GM12891 (cell line): ENCODE results near the gene WFIKKN2.
A peak's percentile ranks its signal among the peaks of the same experiment; 100 is the strongest.

Source experiments
- DNase-seq: peaks from one replicate; pipeline ENCODE4 v3.0.0; 2011; ENCODE audit warnings: low spot score; ENCODE audit not compliant: insufficient read length
- FAIRE-seq: peaks from 2 replicates; lab custom pipeline; 2011; peaks lifted over from hg19 to GRCh38; lab: Jason Lieb, UNC
- PAX5 ChIP-seq: IDR thresholded peaks from 2 replicates; pipeline ENCODE4 v1.6.1; 2011; ENCODE audit warnings: low read length, moderate library complexity, mild to moderate bottlenecking; ENCODE audit not compliant: insufficient read depth, severe bottlenecking
- POLR2A ChIP-seq: IDR thresholded peaks from 2 replicates; pipeline ENCODE4 v1.6.1; 2011; ENCODE audit warnings: low read depth, low read length, control low read depth
- POLR2AphosphoS5 ChIP-seq: IDR thresholded peaks from 2 replicates; pipeline ENCODE4 v1.6.1; 2011; ENCODE audit warnings: low read depth, low read length, control low read depth
- POU2F2 ChIP-seq: IDR thresholded peaks from 2 replicates; pipeline ENCODE4 v1.6.1; 2011; ENCODE audit warnings: low read depth, mild to moderate bottlenecking, control low read depth, low read length, moderate library complexity
- SPI1 ChIP-seq: IDR thresholded peaks from 2 replicates; pipeline ENCODE4 v1.6.1; 2011; ENCODE audit warnings: low read depth, low read length, control low read depth
- TAF1 ChIP-seq: IDR thresholded peaks from 2 replicates; pipeline ENCODE4 v1.6.1; 2011; ENCODE audit warnings: low read depth, low read length, control low read depth

The WFIKKN2 gene

DNA sequence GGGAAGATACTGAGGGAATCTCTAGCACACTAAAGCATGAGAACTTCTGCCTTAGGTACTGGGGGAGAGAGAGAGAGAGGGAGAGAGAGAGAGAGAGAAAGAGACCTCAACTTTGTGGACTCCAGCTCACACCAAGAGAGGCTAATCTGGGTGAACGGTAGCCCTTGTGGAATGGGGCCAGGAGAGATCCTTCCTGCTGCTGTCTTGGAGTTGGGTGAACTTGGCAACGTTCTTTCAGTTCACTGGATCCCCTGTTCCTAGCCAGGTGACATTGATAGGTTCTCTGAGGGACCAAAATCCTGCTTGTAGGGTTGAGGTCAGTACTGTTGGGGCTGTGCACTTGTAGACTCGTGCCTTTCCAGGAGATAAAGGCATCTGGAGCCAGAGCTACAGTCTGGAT is 26.5 kb upstream of the WFIKKN2 start:
- FAIRE-seq (no peak), DNase-seq (no peak)
- no peak for TF ChIP-seq SPI1
- TF ChIP-seq POLR2AphosphoS5: no peak
- TF ChIP-seq TAF1: no peak
- no peak for TF ChIP-seq POU2F2
- no peak for TF ChIP-seq PAX5
- TF ChIP-seq POLR2A: no peak

DNA sequence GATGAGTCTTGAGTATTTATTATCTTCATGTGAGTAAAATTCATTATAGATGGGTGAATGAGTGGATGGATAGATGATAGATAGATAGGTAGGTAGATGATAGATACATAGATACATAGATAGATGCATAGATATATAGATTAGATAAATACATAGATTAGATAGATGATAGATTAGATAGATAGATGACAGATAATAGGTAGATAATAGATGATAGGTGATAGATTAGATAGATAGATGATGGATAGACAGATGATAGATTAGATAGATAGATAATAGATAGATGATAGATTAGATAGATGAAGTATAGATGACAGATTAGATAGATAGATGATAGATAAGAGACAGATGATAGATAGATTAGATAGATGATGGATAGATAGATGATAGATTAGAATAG is 21.8 kb upstream of the WFIKKN2 start:
- TF ChIP-seq PAX5: no peak
- no peak for TF ChIP-seq POU2F2
- no peak for TF ChIP-seq TAF1
- TF ChIP-seq SPI1: no peak
- no peak for DNase-seq
- FAIRE-seq: no peak

DNA sequence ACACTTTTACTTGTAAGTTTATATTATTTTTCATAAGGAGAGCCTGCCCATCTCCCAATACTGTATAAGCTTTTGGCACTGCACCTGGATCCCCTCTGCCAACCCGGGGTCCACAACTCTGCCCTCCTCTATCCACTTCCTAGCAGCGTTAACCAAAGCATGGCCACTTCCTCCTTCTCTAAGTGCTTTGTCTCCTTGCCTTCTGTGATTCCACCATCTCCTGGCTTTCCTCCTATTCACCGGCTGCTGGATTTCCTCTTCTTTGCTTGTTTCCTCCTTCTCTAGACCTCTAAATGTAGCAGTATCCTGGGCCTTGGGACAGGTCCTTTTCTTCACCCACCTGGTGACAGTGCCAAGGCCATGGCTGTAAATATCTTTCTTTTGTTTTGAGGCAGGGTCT is 20.0 kb upstream of the WFIKKN2 start:
- TF ChIP-seq POU2F2: no peak
- TF ChIP-seq SPI1: peak; percentile 39; the same call in 1 of the 2 replicates
- no peak for DNase-seq
- no peak for FAIRE-seq

DNA sequence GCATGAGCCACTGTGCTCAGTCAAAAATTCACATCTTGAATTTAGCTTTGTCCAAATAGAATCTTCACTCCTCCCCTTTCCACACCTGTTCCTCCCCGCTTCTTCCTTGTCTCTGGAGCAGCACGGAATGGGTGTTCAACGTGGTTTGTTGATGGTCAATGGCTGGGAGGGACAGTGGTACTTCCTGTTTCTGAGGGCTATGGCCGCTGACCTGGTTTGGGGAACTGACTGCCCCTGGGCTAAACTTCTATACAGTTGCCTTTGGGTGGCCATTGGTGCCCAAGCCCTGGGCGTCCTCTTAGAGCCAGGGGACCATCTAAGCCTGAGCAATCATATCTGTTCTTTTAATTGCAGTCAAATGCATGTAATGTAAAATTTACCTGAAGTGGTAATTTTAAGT is 19.1 kb upstream of the WFIKKN2 start:
- DNase-seq (no peak), FAIRE-seq (no peak)
- no peak for TF ChIP-seq TAF1
- TF ChIP-seq POU2F2: no peak
- TF ChIP-seq POLR2A: no peak

DNA sequence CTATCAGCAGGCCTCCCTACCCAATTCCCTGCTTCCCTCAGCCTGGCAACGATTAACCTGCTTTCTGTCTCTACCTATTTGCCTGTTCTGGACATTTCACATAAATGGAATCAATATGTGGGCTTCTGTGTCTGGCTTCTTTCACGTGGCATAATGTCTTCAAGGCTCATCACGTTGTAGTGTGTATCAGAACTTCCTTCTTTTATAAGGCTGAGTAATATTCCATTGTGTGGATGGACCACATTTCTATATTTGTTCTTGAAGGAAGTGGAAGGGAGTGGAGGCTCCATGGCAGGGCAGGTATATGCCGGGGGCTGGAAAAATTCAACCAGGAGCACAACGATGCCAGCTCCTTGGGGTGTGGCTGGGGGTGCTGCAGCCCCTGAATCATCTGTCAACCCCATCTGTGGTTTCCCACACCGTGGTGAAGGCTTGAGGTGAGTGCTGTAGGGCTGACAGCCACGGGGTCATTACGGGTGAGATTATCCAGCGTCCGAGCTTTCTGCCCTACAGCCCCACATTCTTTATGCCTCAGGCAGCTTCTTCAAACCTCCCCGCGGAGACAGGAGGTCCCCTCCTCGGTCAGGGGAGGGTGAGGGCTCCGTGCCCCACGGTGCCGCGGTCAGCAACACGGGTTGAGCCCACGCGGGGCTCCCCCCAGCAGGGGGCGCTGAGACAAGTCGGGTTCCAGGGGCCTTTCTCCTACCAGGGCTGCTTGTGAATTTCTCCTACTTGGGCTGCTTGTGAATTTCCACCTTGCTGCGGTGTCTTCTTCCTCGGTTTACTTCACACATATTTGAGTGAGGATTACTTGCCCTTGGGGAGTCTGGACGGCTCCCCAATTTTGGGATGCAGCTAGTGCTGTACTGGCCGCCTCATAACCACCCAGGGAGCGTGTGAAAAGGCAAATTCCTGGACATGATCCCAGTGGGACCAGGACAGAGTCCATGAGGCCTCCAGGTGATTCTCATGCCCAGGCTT is 18.3 kb upstream of the WFIKKN2 start:
- TF ChIP-seq PAX5 (no peak), POU2F2 (no peak), TAF1 (no peak), SPI1 (no peak), POLR2AphosphoS5 (no peak), POLR2A (no peak)
- DNase-seq (no peak), FAIRE-seq (peak; percentile 71)

DNA sequence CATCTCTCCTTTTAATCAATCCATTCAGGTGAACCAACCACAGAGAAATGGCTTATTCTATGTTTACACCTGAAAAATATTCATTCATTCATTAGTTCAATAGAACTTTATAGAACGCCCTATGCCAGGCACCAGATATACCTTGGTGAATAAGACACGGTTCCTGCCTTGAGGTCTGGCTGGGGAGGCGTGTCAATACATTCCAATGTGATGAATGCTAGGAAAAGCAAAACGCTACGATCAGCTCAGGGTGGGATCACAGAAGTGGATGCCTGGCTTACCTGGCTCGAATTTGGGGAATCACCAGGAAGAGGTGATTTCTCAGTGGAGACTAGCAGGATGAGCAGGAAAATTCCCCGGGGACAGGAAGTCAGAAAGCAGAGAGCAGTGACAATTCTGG is 17.5 kb upstream of the WFIKKN2 start:
- no peak for FAIRE-seq
- no peak for DNase-seq
- no peak for TF ChIP-seq PAX5
- no peak for TF ChIP-seq POU2F2
- TF ChIP-seq POLR2A: no peak
- no peak for TF ChIP-seq POLR2AphosphoS5
- TF ChIP-seq SPI1: no peak
- TF ChIP-seq TAF1: no peak

DNA sequence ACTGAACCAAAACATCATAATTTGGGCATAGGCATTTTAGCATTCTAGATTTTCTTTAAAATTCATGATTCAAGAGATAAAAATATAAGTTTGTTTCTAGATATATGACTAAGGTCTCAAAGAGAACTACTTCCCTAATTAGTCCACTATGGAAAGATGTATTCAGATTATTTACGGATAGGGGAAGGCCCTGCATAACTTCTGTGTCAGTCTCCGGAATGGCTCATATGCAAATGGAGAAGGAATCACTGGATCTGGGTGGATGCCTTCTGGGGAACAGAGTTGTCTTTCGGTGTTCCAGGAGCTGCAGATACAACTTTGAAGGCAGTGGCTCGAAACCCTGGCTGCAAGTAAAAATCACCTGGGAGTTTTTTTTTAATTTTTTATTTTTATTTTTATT is 17.1 kb upstream of the WFIKKN2 start:
- TF ChIP-seq SPI1 (no peak), POLR2AphosphoS5 (no peak)
- FAIRE-seq (no peak), DNase-seq (no peak)

DNA sequence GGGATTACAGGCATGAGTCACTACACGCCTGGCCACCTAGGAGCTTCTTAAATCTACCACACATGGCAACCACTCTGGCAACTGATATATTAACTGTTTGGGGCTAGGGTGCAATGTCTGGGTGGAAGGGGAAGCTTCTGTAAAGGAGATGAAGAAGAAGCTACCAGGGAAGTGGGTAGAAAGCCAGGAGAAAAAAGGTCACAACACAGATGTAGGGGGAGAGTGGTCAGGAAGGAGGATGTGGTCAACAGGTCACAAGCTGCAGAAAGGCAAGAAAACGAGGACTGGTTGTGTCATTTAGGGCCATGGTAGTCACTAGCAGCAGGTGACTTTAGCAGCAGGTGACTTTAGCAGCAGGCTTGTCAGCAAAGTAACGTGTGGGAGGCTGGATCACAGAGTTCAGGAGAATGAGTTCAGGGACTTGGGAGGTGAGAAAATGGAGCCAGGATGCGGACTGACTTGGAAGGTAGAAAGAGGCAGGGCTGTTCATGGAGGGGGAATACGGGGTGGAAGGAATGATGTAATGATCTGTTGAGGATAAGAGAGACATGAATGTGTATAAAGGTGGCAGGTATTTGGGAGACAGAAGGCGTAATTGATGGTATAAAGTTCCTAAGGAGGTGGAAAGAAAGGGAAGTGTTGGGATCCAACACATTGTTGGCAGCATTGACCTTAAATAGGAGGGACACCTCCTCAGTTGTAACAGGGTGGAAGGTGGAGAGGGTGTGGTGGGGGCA is 16.3 kb upstream of the WFIKKN2 start:
- DNase-seq (no peak), FAIRE-seq (no peak)
- TF ChIP-seq POLR2AphosphoS5 (no peak), PAX5 (no peak), TAF1 (no peak), SPI1 (0 out of 2 replicates have a peak, but pooled peaks have one; percentile 18)

DNA sequence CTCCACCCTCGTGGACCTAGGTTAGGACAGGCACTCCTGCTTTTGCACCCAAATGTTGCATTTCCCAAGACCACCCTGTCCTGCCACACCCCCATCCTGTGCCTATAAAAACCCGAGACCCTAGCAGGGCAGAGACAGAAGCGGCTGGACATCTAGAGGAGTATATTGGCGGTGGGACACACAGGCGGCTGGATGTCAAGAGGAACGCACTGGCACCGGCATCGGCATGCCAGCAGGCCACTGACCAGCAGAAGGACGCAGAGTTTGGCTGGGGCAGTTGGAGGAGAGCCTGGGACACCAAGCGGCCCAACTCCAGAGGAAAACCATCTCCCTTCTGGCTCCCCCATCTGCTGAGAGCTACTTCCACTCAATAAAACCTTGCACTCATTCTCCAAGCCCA is 14.7 kb upstream of the WFIKKN2 start:
- TF ChIP-seq POLR2A: no peak
- no peak for DNase-seq
- no peak for FAIRE-seq

DNA sequence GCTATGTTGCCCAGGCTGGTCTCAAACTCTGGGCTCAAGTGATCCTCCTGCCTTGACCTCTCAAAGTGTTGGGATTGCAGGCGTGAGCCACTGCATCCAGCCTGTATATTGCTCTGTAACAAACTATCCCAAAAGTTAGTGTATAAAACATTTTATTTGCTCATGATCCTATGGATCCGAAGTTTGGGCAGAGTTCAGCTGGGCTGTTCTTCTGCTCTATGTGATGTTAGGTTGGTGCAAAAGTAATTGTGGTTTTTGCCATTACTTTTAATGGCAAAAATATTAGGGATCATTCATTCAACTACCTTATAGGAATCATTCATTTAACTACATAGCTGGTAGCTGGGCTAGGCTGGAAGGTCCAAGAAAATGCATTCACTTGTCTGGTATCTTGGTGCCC is 12.8 kb upstream of the WFIKKN2 start:
- FAIRE-seq (no peak), DNase-seq (no peak)
- TF ChIP-seq POLR2A: no peak
- TF ChIP-seq POU2F2: no peak
- TF ChIP-seq SPI1: no peak
